Chondrocyte (in vitro differentiated cells): ENCODE data around the gene PYDC1. TPM values are rescaled to one million over a fixed set of nuclear protein-coding genes. Genes with fewer than 3 reads are reported as not detected.
"Not testable (repeated sequence)": the region's sequence is repeated elsewhere in the genome, so short reads cannot be mapped to it uniquely, and the experiment has no call there.

Source experiments
- DNase-seq: peaks from one replicate; pipeline ENCODE4 v3.0.0; 2021; ENCODE audit warnings: mixed read lengths, low spot score
- H3K27ac Mint-ChIP-seq: one replicate; pipeline ENCODE4 v1.8.0; 2021; ENCODE audit warnings: mild to moderate bottlenecking, moderate library complexity, mixed read lengths; ENCODE audit not compliant: unreplicated experiment
- H3K27me3 Mint-ChIP-seq: 2 replicates; pipeline ENCODE4 v1.8.0; 2021; ENCODE audit warnings: low read depth, mixed read lengths
- H3K36me3 Mint-ChIP-seq: 2 replicates; pipeline ENCODE4 v1.8.0; 2021; ENCODE audit warnings: low read depth, mixed read lengths
- H3K4me1 Mint-ChIP-seq: 2 replicates; pipeline ENCODE4 v1.8.0; 2021; ENCODE audit warnings: low read depth, mild to moderate bottlenecking, mixed read lengths
- H3K4me3 Mint-ChIP-seq: one replicate; pipeline ENCODE4 v1.8.0; 2021; ENCODE audit warnings: mild to moderate bottlenecking, moderate library complexity, mixed read lengths; ENCODE audit not compliant: unreplicated experiment
- H3K9me3 Mint-ChIP-seq: 2 replicates; pipeline ENCODE4 v1.8.0; 2021; ENCODE audit warnings: low read depth, mixed read lengths
- CTCF ChIP-seq: fragments of 200-600 bp; sonication (generic); IDR thresholded peaks from 2 replicates; pipeline ENCODE4 v1.5.0; 2021; ENCODE audit warnings: antibody characterized with exemption, mild to moderate bottlenecking, moderate library complexity
- total RNA-seq: library from RNA; stranded (reverse); gene quantifications from 3 replicates; pipeline ENCODE4 v1.2.1, GENCODE V29; 2021

PYDC1 gene
- total RNA-seq, 1 donor from 2014 or later: not detected

- no peaks in the 10 kb centered on the region for H3K27me3 Mint-ChIP-seq
- no peak for TF ChIP-seq CTCF
- DNase-seq: no peak
- peaks cover 38% of the 10 kb centered on the region for H3K4me1 Mint-ChIP-seq
- H3K9me3 Mint-ChIP-seq: no peaks in the 10 kb centered on the region
- H3K4me3 Mint-ChIP-seq: peak overlapping the region; percentile 96
- peak overlapping the region; percentile 100 for H3K27ac Mint-ChIP-seq
- peaks cover 21% of the 10 kb centered on the region for H3K36me3 Mint-ChIP-seq
Observed at GRCh38 chr16:31179219-31179746, 37.7 kb downstream of the PYDC1 start.

GRCh38 chr16:31177136-31177535, 39.8 kb downstream of the PYDC1 start:
- Mint-ChIP-seq H3K4me3 (no peak overlapping the region), H3K9me3 (no peaks in the 10 kb centered on the region), H3K4me1 (peaks cover 18% of the 10 kb centered on the region), H3K27ac (no peak overlapping the region), H3K36me3 (peaks cover 5% of the 10 kb centered on the region), H3K27me3 (no peaks in the 10 kb centered on the region)
- DNase-seq: no peak
- TF ChIP-seq CTCF: no peak

- not testable (repeated sequence) for H3K27me3 Mint-ChIP-seq, H3K4me1 Mint-ChIP-seq, DNase-seq, H3K9me3 Mint-ChIP-seq, H3K4me3 Mint-ChIP-seq, H3K27ac Mint-ChIP-seq, H3K36me3 Mint-ChIP-seq
Observed at GRCh38 chr16:31170048-31170447, 46.9 kb downstream of the PYDC1 start.

GRCh38 chr16:31168848-31169247, 48.1 kb downstream of the PYDC1 start:
- H3K36me3 Mint-ChIP-seq: no peaks in the 10 kb centered on the region
- no peaks in the 10 kb centered on the region for H3K27me3 Mint-ChIP-seq
- peaks cover 3% of the 10 kb centered on the region for H3K4me1 Mint-ChIP-seq
- H3K27ac Mint-ChIP-seq: no peak overlapping the region
- no peak for DNase-seq
- TF ChIP-seq CTCF: no peak
- H3K4me3 Mint-ChIP-seq: no peak overlapping the region
- no peaks in the 10 kb centered on the region for H3K9me3 Mint-ChIP-seq

- Mint-ChIP-seq H3K4me1 (peaks cover 3% of the 10 kb centered on the region), H3K27me3 (peaks cover 3% of the 10 kb centered on the region), H3K36me3 (no peaks in the 10 kb centered on the region), H3K27ac (no peak overlapping the region), H3K9me3 (no peaks in the 10 kb centered on the region), H3K4me3 (no peak overlapping the region)
- no peak for DNase-seq
- TF ChIP-seq CTCF: no peak
Observed at GRCh38 chr16:31167315-31167714, 49.6 kb downstream of the PYDC1 start.

Other genes with a start within 250 kb of the PYDC1 start
- gene HSD3B7, start 231.9 kb downstream of the PYDC1 start, total RNA-seq: 10.8 to 12.4 TPM (median 12.3 TPM) in 3 replicates
- 1.4 to 4.0 TPM (median 1.7 TPM) in 3 replicates for gene STX1B, start 206.5 kb downstream of the PYDC1 start, total RNA-seq
- 43.4 to 54.1 TPM (median 48.0 TPM) in 3 replicates for gene STX4, start 183.6 kb downstream of the PYDC1 start, total RNA-seq
- gene ZNF668, start 142.9 kb downstream of the PYDC1 start, total RNA-seq: 14.1 to 18.9 TPM (median 15.2 TPM) in 3 replicates
- 13.8 to 17.3 TPM (median 15.2 TPM) in 3 replicates for gene ZNF646, start 142.7 kb downstream of the PYDC1 start, total RNA-seq
- gene PRSS53, start 128.2 kb downstream of the PYDC1 start, total RNA-seq: 3.3 to 7.0 TPM (median 5.9 TPM) in 3 replicates
- gene VKORC1, start 122.3 kb downstream of the PYDC1 start, total RNA-seq: 167 to 199 TPM (median 193 TPM) in 3 replicates
- 36.3 to 44.5 TPM (median 41.9 TPM) in 3 replicates for gene BCKDK, start 108.7 kb downstream of the PYDC1 start, total RNA-seq
- 28.3 to 43.2 TPM (median 34.7 TPM) in 3 replicates for gene KAT8, start 99.5 kb downstream of the PYDC1 start, total RNA-seq
- not detected in 3 replicates for gene PRSS8, start 81.4 kb downstream of the PYDC1 start, total RNA-seq
- 0.35 to 0.39 TPM in 2 of 3 replicates, not detected in the other for gene PRSS36, start 67.1 kb downstream of the PYDC1 start, total RNA-seq
- 226 to 414 TPM (median 231 TPM) in 3 replicates for gene FUS, start 37.0 kb downstream of the PYDC1 start, total RNA-seq
- 2.7 to 2.9 TPM (median 2.8 TPM) in 3 replicates for gene PYCARD, start 14.4 kb downstream of the PYDC1 start, total RNA-seq
- not detected in 3 replicates for gene TRIM72, start 3.0 kb downstream of the PYDC1 start, total RNA-seq
- not detected in 3 replicates for gene ITGAM, start 42.8 kb upstream of the PYDC1 start, total RNA-seq
- not detected in 3 replicates for gene ITGAX, start 138.0 kb upstream of the PYDC1 start, total RNA-seq
- gene ITGAD, start 176.2 kb upstream of the PYDC1 start, total RNA-seq: not detected in 3 replicates
- gene COX6A2, start 211.2 kb upstream of the PYDC1 start, total RNA-seq: not detected in 3 replicates
- gene ZNF843, start 225.7 kb upstream of the PYDC1 start, total RNA-seq: 2.3 to 3.7 TPM (median 2.8 TPM) in 3 replicates
- gene ARMC5, start 242.4 kb upstream of the PYDC1 start, total RNA-seq: 12.2 to 13.2 TPM (median 12.4 TPM) in 3 replicates